Measurements from ENCODE around the gene MAP3K1. TPM values are rescaled to one million over a fixed set of nuclear protein-coding genes. Genes with fewer than 3 reads are reported as not detected.

The MAP3K1 gene
- total and polyA plus RNA-seq, 4 donors, result 2.4 to 15.4 (median 6.7) TPM

GRCh38 chr5:56938858-56939257, 123.5 kb downstream of the MAP3K1 start (continued):
- TF ChIP-seq CTCF (IDR thresholded peaks at IDR 0.05; ENCODE audit: low read depth, low read length, missing input control) (no peak), TAF1 (conservative IDR thresholded peaks at IDR 0.05) (no peak)

GRCh38 chr5:56941981-56942380, 126.6 kb downstream of the MAP3K1 start:
- no peak overlapping the region for H3K27ac ChIP-seq (ENCODE audit: low read depth in 1 of 2, low read length in 2 of 2)
- H3K36me3 ChIP-seq (ENCODE audit: control insufficient read depth in 4 of 4, insufficient read depth in 3 of 4, low read depth in 1 of 4, low read length in 3 of 4), result peaks cover 6 to 55% (median 34%) of the 10 kb centered on the region in 4 donors
- H3K27me3 ChIP-seq (ENCODE audit: control insufficient read depth in 4 of 4, insufficient read depth in 4 of 4, low read length in 3 of 4), result no peaks in the 10 kb centered on the region
- H3K9ac ChIP-seq (ENCODE audit: low read depth in 1 of 2, low read length in 2 of 2), result no peak overlapping the region
- H3K4me1 ChIP-seq (ENCODE audit: control insufficient read depth in 4 of 4, insufficient read depth in 4 of 4, low read length in 3 of 4), result peaks cover 0 to 12% (median 4%) of the 10 kb centered on the region in 4 donors
- 78% methylated on average over 1 of the region's 1 CpG for WGBS
- no peak overlapping the region for H3K4me3 ChIP-seq (ENCODE audit: low read depth in 1 of 3, low read length in 3 of 3)
- TF ChIP-seq NR2F2 (IDR thresholded peaks at IDR 0.05), result no peak
- no peak for TF ChIP-seq HNF4G (IDR thresholded peaks at IDR 0.05)
- no peak for TF ChIP-seq YY1 (IDR thresholded peaks at IDR 0.05)
- no peak for TF ChIP-seq FOXA2 (IDR thresholded peaks at IDR 0.05)
- no peak for TF ChIP-seq REST (IDR thresholded peaks at IDR 0.05)
- TF ChIP-seq CTCF (IDR thresholded peaks at IDR 0.05; ENCODE audit: low read depth, low read length, missing input control), result no peak
- TF ChIP-seq FOXA1 (IDR thresholded peaks at IDR 0.05), result no peak
- no peak for TF ChIP-seq GABPA (IDR thresholded peaks at IDR 0.05 in 1 of 2, conservative IDR thresholded peaks at IDR 0.05 in 1 of 2)
- TF ChIP-seq EGR1 (IDR thresholded peaks at IDR 0.05; ENCODE audit: low read depth in 2 of 2), result no peak
- no peak for TF ChIP-seq ATF3 (IDR thresholded peaks at IDR 0.05)
- no peak for TF ChIP-seq SP1 (IDR thresholded peaks at IDR 0.05)
- TF ChIP-seq TAF1 (conservative IDR thresholded peaks at IDR 0.05), result no peak
- TF ChIP-seq RAD21 (IDR thresholded peaks at IDR 0.05), result no peak
- no peak for TF ChIP-seq MAX (IDR thresholded peaks at IDR 0.05)
- TF ChIP-seq ZBTB33 (IDR thresholded peaks at IDR 0.05), result no peak
- no peak for TF ChIP-seq HNF4A (conservative IDR thresholded peaks at IDR 0.05)
- TF ChIP-seq RXRA (IDR thresholded peaks at IDR 0.05), result no peak
- no peak for DNase-seq (ENCODE audit: low spot score)
- H3K9me3 ChIP-seq (ENCODE audit: control insufficient read depth in 4 of 4, low read length in 3 of 4), result no peaks in the 10 kb centered on the region

Other genes with a start within 250 kb of the MAP3K1 start
- 1 to 10 TPM; 3.1 to 8.3 TPM for gene SETD9, start 94.0 kb downstream of the MAP3K1 start, total RNA-seq
- gene SETD9, start 94.0 kb downstream of the MAP3K1 start, polyA plus RNA-seq, result 10 to 100 TPM in 1 of 2 donors, 1 to 10 TPM in 1; 4.0 to 10.1 TPM
- 10 to 100 TPM; 11.1 to 15.5 TPM for gene MIER3, start 136.6 kb downstream of the MAP3K1 start, total RNA-seq
- 1 to 10 TPM; 4.1 to 5.1 TPM for gene MIER3, start 136.6 kb downstream of the MAP3K1 start, polyA plus RNA-seq